Measurements from ENCODE around the gene PRSS38.

DNA sequence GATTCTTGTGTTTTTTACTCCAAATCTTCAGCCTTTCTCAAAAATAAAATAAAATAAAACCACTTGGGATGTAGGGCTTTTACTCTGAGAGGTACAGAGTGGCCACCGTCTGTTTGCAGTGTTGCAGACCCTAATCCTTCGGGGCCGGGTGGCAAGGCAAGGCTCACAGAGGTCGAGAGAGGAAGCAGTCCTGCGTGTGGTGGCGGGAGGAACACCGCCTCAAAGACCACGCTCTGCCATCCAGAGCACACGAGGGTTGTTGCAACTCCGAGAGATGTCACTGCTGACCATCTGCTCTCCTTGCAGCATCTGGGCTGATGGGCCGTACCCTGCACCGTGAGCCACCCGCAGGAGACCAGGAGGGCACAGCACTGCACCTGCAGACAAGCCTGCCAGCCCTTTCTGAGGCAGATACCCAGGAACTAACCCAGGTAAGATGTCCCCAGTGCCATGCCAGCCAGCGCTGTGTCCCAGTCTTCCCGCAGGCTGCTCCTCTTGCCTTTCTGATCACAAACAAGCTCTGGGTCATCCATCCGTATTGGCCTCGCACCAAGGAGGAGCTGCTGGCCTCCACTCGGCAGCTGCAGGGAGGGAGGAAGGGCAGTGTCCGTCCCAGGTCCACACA lies 48.7 kb upstream of the PRSS38 start:
- no peak for TF ChIP-seq CTCF (IDR thresholded peaks at IDR 0.05)
- no peak for TF ChIP-seq POLR2A (IDR thresholded peaks at IDR 0.05)
